K562 (cell line): ENCODE measurements around the gene GRAMD2A. TPM values are rescaled to one million over a fixed set of nuclear protein-coding genes. Genes with fewer than 3 reads are reported as not detected.

Source experiments
- ATAC-seq: fragments of 200-7000 bp; cut with Tn5 transposase; 3 replicates; pipeline ENCODE4 v1.9.1; 2020; ENCODE audit warnings: moderate library complexity
- Bru-seq: library from RNA; stranded (reverse); fragments of 400-500 nt; gene quantifications from one replicate; lab custom pipeline; 2021; lab: Mats Ljungman, UMichigan
- BruChase-seq, 2 experiments: library from RNA; stranded (reverse); fragments of 400-500 nt; gene quantifications; one replicate each; lab custom pipeline; 2021; lab: Mats Ljungman, UMichigan
- BruUV-seq: library from RNA; stranded (reverse); fragments of 400-500 nt; replicated peaks from 2 replicates; lab custom pipeline; 2021; lab: Mats Ljungman, UMichigan
- CTCF ChIA-PET: fragments of 300-600 bp; formaldehyde crosslinking; extraction: SDS; loops from one replicate; lab custom pipeline; 2021; ENCODE audit warnings: low intra/inter-chr PET ratio; lab: Yijun Ruan, JAX
- POLR2A ChIA-PET: fragments of 300-600, 350-650 bp; sonication (Branson Sonifier 250); formaldehyde crosslinking; extraction: SDS; loops from one replicate; lab custom pipeline; 2021; ENCODE audit warnings: antibody characterized with exemption, inconsistent platforms; lab: Yijun Ruan, JAX
- DNase-seq, 4 experiments: peaks; one replicate each; pipeline versions ENCODE4 v3.0.0 to v3.0.0-alpha.2; 2011 to 2018; ENCODE audit warnings: low spot score in 3 of 4, mixed read lengths in 3 of 4; ENCODE audit errors: extremely low read depth in 1 of 4
- FAIRE-seq: peaks from 2 replicates; lab custom pipeline; 2011; peaks lifted over from hg19 to GRCh38; lab: Jason Lieb, UNC
- H2AFZ ChIP-seq: 2 replicates; pipeline ENCODE4 v1.6.0; 2011; ENCODE audit warnings: low read depth, low read length, control low read depth, inconsistent platforms
- H3K27ac ChIP-seq: fragments of 200-600 bp; 3 replicates; pipeline ENCODE4 v1.8.0; 2011; ENCODE audit warnings: low read depth, mild to moderate bottlenecking, control low read depth, inconsistent platforms, low read length, moderate library complexity, mixed read lengths; ENCODE audit errors: extremely low read depth
- H3K27me3 ChIP-seq, 2 experiments: fragments of 300-600 bp in 1 of 2; 2 replicates in 1 of 2; 3 replicates in 1 of 2; pipeline versions ENCODE4 v1.6.0 to v1.8.0; 2011; ENCODE audit warnings: inconsistent platforms in 2 of 2, low read length in 2 of 2, mild to moderate bottlenecking in 1 of 2, mixed read lengths in 1 of 2, moderate library complexity in 1 of 2; ENCODE audit not compliant: control insufficient read depth in 2 of 2, insufficient read depth in 2 of 2
- H3K36me3 ChIP-seq: fragments of 300-600 bp; 3 replicates; pipeline ENCODE4 v1.8.0; 2011; ENCODE audit warnings: mild to moderate bottlenecking, low read length, inconsistent platforms; ENCODE audit not compliant: control insufficient read depth, insufficient read depth
- H3K4me1 ChIP-seq, 2 experiments: fragments of 200-600 bp in 1 of 2; replicated peaks in 1 of 2; 2 replicates in 1 of 2; 3 replicates in 1 of 2; pipeline versions ENCODE4 v1.5.1 to v1.8.0; 2011; ENCODE audit warnings: inconsistent platforms in 2 of 2, low read length in 2 of 2, mild to moderate bottlenecking in 1 of 2, mixed read lengths in 1 of 2, moderate library complexity in 1 of 2; ENCODE audit not compliant: control insufficient read depth in 2 of 2, insufficient read depth in 2 of 2
- H3K4me2 ChIP-seq: 2 replicates; pipeline ENCODE4 v1.6.1; 2011; ENCODE audit warnings: low read length, control low read depth, inconsistent platforms, mixed read lengths; ENCODE audit not compliant: insufficient read depth
- H3K4me3 ChIP-seq: fragments of 200-600 bp; sonication (generic), shearing (Covaris generic); 2 replicates; pipeline ENCODE4 v1.5.1; 2016; ENCODE audit warnings: control low read depth, inconsistent platforms
- H3K79me2 ChIP-seq: fragments of 200-600 bp; 3 replicates; pipeline ENCODE4 v1.8.0; 2011; ENCODE audit warnings: low read length, inconsistent platforms; ENCODE audit not compliant: control insufficient read depth, insufficient read depth
- H3K9ac ChIP-seq, 2 experiments: 2 replicates each; pipeline versions ENCODE4 v1.6.0 to v1.6.1; 2011; ENCODE audit warnings: low read depth in 2 of 2, low read length in 2 of 2, control low read depth in 1 of 2, inconsistent platforms in 1 of 2, mild to moderate bottlenecking in 1 of 2, mixed read lengths in 1 of 2; ENCODE audit not compliant: insufficient read depth in 1 of 2
- H3K9me1 ChIP-seq: one replicate; pipeline ENCODE4 v1.6.0; 2011; ENCODE audit warnings: inconsistent platforms, mild to moderate bottlenecking, low read length, moderate library complexity; ENCODE audit not compliant: control insufficient read depth, insufficient read depth
- H3K9me3 ChIP-seq: replicated peaks from 2 replicates; pipeline ENCODE4 v1.5.1; 2011; ENCODE audit warnings: low read depth, low read length, inconsistent platforms; ENCODE audit not compliant: control insufficient read depth, insufficient read depth
- H4K20me1 ChIP-seq: replicated peaks from 2 replicates; pipeline ENCODE4 v1.6.1; 2011; ENCODE audit warnings: low read length, inconsistent platforms, mixed read lengths; ENCODE audit not compliant: control insufficient read depth, insufficient read depth
- BDP1 ChIP-seq: IDR thresholded peaks from 3 replicates; pipeline ENCODE4 v1.6.1; 2011; ENCODE audit not compliant: insufficient read length, insufficient read depth
- CSDE1 ChIP-seq, 2 experiments: fragments of 450-650 bp; IDR thresholded peaks; 2 replicates each; pipeline ENCODE4 v1.6.1; 2016; ENCODE audit warnings: mild to moderate bottlenecking in 1 of 2
- DNMT1 ChIP-seq: fragments of 450-650 bp; IDR thresholded peaks from 2 replicates; pipeline ENCODE4 v1.6.1; 2016; ENCODE audit warnings: antibody characterized with exemption, mild to moderate bottlenecking
- PCBP2 ChIP-seq: fragments of 200-400 bp; formaldehyde crosslinking; IDR thresholded peaks from 2 replicates; pipeline ENCODE4 v1.6.1; 2018; ENCODE audit warnings: low read length, low read depth, mild to moderate bottlenecking, moderate library complexity; ENCODE audit not compliant: poor library complexity, severe bottlenecking
- POLR2AphosphoS2 ChIP-seq: IDR thresholded peaks from 2 replicates; pipeline ENCODE4 v1.6.1; 2012; ENCODE audit warnings: low read length, improper control_type of control experiment
- POLR2G ChIP-seq: fragments of 200-400 bp; formaldehyde crosslinking; IDR thresholded peaks from 2 replicates; pipeline ENCODE4 v1.6.1; 2017; ENCODE audit warnings: low read depth, mild to moderate bottlenecking, antibody characterized with exemption, low read length, moderate library complexity
- PRDM10 ChIP-seq: fragments of 450-650 bp; IDR thresholded peaks from 2 replicates; pipeline ENCODE4 v1.6.1; 2018; ENCODE audit not compliant: partially characterized antibody
- SRSF3 ChIP-seq: fragments of 200-400 bp; formaldehyde crosslinking; IDR thresholded peaks from 2 replicates; pipeline ENCODE4 v1.6.1; 2016; ENCODE audit warnings: mild to moderate bottlenecking, low read length, moderate library complexity; ENCODE audit not compliant: insufficient read depth
- USF2 ChIP-seq: sonication (generic); formaldehyde crosslinking; IDR thresholded peaks from 2 replicates; pipeline ENCODE4 v1.5.0; 2020; ENCODE audit warnings: missing genetic modification reagents
- WGBS: fragments of 100-300 bp; shearing (Covaris generic); methylation state at CpG from one replicate; pipeline ENCODE4 v1.1.6; 2016; ENCODE audit warnings: low coverage, mixed read lengths; ENCODE audit not compliant: insufficient coverage; ENCODE audit errors: missing lambda C conversion rate; 5-methylcytosine and 5-hydroxymethylcytosine counted together
- in situ Hi-C: fragments of 300-500 bp; cut with MboI; formaldehyde crosslinking; loops from 4 replicates; pipeline ENCODE4 v1.15.0; 2018; ENCODE audit warnings: inconsistent platforms, mixed read lengths
- intact Hi-C: fragments of 100-400 bp; cut with micrococcal nuclease; formaldehyde crosslinking; loops from 2 replicates; pipeline ENCODE4 v1.14.2; 2022
- long read RNA-seq, 3 experiments: library from polyadenylated mRNA in 2 of 3; library from RNA in 1 of 3; unstranded in 2 of 3; stranded (forward) in 1 of 3; transcript quantifications; one replicate each; pipeline ENCODE4 v2.0.0, GENCODE V29; 2019 to 2022
- polyA minus RNA-seq, 3 experiments: library from RNA; depleted of rRNA, polyadenylated mRNA; stranded (reverse); fragments of >200 nt; gene quantifications; 2 replicates each; pipeline ENCODE4 v1.2.3, GENCODE V29; 2011
- polyA plus RNA-seq, 8 experiments: library from polyadenylated mRNA; depleted of rRNA in 4 of 8; stranded (reverse) in 5 of 8; unstranded in 3 of 8; fragments of >200 nt; fragmentation: Nextera tagmentation in 2 of 8; fragmentation: Illumina TruSeq in 1 of 8; extraction: Ambion mirVana in 2 of 8; extraction: Trizol in 1 of 8; gene quantifications; 2 replicates each; pipeline versions ENCODE4 v1.2.1 to v1.2.3, GENCODE V29; 2011 to 2014; ENCODE audit warnings: inconsistent platforms in 1 of 8, missing spikeins in 1 of 8
- total RNA-seq, 7 experiments: library from RNA; depleted of rRNA in 6 of 7; stranded (reverse); fragments of >200 nt in 6 of 7; fragmentation: Illumina TruSeq in 2 of 7; extraction: Trizol in 2 of 7; gene quantifications; 2 replicates each; pipeline versions ENCODE4 v1.2.1 to v1.2.3, GENCODE V29; 2011 to 2021; ENCODE audit warnings: low replicate concordance in 1 of 7

GRAMD2A gene
- 0.28 TPM in 1 of 2 replicates, not detected in the other for total RNA-seq (2011; cell fraction: chromatin; rRNA removed; ENCODE audit: low replicate concordance)
- total RNA-seq (2011; cell fraction: nucleolus; rRNA removed) = 0.17 and 0.26 TPM in 2 replicates
- total RNA-seq (2011; cell fraction: nucleoplasm; rRNA removed) = 0.15 TPM in 1 of 2 replicates, not detected in the other
- total RNA-seq (2014; rRNA removed) (not detected in 2 replicates), total RNA-seq (2014; rRNA removed; fragmentation: Illumina TruSeq; extraction: Trizol) (not detected in 2 replicates), total RNA-seq (2015; rRNA removed; fragmentation: Illumina TruSeq; extraction: Trizol) (not detected in 2 replicates), total RNA-seq (2021) (not detected in 2 replicates), polyA plus RNA-seq (2011; rRNA removed) (0.14 and 0.22 TPM in 2 replicates), polyA plus RNA-seq (2014; fragmentation: Illumina TruSeq; extraction: Trizol) (not detected in 2 replicates), polyA plus RNA-seq (2014; fragmentation: Nextera tagmentation; extraction: Ambion mirVana) (not detected), polyA plus RNA-seq (2014; rRNA removed) (0.08 TPM in 1 of 2 replicates, not detected in the other), polyA minus RNA-seq (2011; rRNA and poly(A)+ RNA removed) (0.14 TPM in 1 of 2 replicates, not detected in the other), Bru-seq, nascent RNA (percentile 17 among the genes with signal in this experiment), BruChase-seq, experiment 1, labeled RNA remaining after a 2-hour chase (percentile 11 among the genes with signal in this experiment), BruChase-seq, experiment 2, labeled RNA remaining after a 6-hour chase (percentile 7 among the genes with signal in this experiment)
- 0.03 and 0.16 TPM in 2 replicates for polyA plus RNA-seq (2011; cell fraction: cytosol; rRNA removed)
- polyA plus RNA-seq (2011; cell fraction: nucleus; rRNA removed) = 0.14 and 1.1 TPM in 2 replicates
- not detected in 2 replicates for polyA plus RNA-seq (2012)
- not detected in 2 replicates for polyA minus RNA-seq (2011; cell fraction: cytosol; rRNA and poly(A)+ RNA removed)
- 0.40 TPM in 1 of 2 replicates, not detected in the other for polyA minus RNA-seq (2011; cell fraction: nucleus; rRNA and poly(A)+ RNA removed)
- long read RNA-seq, experiment 1 = 0 reads
- long read RNA-seq, experiment 2 = 0 reads
- long read RNA-seq, experiment 3 = 0 reads

- Histone ChIP-seq H2AFZ (no peak within 1 kb of the TSS), H3K4me2 (no peak within 1 kb of the TSS), H3K9ac (no peak within 1 kb of the TSS; a peak in 1 of 4 replicates), H3K27ac (no peak within 1 kb of the TSS), H4K20me1 (peaks cover 17% of the 10 kb centered on the region), H3K4me3 (no peak within 1 kb of the TSS), H3K4me1 (peaks cover 5 to 13% of the 10 kb centered on the region in 2 experiments; a peak in 4 of 5 replicates), H3K36me3 (peaks cover 48% of the 10 kb centered on the region), H3K27me3 (no peaks in the 10 kb centered on the region), H3K9me1 (no peaks in the 10 kb centered on the region), H3K79me2 (no peaks in the 10 kb centered on the region), H3K9me3 (no peaks in the 10 kb centered on the region)
- ChIA-PET POLR2A (interaction anchor here (0.7 kb wide), 1 partner anchor 30 kb away, joined by 4 read pairs; no protein-coding TSS in a partner anchor), CTCF (no interaction called here)
- intact Hi-C loops = no loop called here
- WGBS = 86% methylated on average over 24 of the region's 83 CpGs
- in situ Hi-C loops = no loop called here
- no TSS peak for BruUV-seq
- FAIRE-seq (no peak), DNase-seq (peak in 1 of 4 experiments; percentile 25), ATAC-seq (no peak)
- no peak for TF ChIP-seq DNMT1
- no peak for TF ChIP-seq PCBP2
- peak; percentile 77 for TF ChIP-seq POLR2G
- TF ChIP-seq PRDM10 = no peak
- TF ChIP-seq USF2 (CRISPR knock-in tag) = no peak
- no peak for TF ChIP-seq SRSF3
- TF ChIP-seq CSDE1 (IDR thresholded peaks at IDR 0.05) = no peak
- TF ChIP-seq POLR2AphosphoS2 = no peak
- TF ChIP-seq BDP1 = no peak
Measured at GRCh38 chr15:72197460-72198355, at the start of gene GRAMD2A. Gene GRAMD2A (minus strand): TSS chr15:72197787.
